Measurements from ENCODE around the gene PDE10A.
"Not testable (repeated sequence)": the region's sequence is repeated elsewhere in the genome, so short reads cannot be mapped to it uniquely, and the experiment has no call there.

The PDE10A gene

GRCh38 chr6:165611294-165611693 lies 51.7 kb downstream of the PDE10A start:
- TF ChIP-seq CTCF (IDR thresholded peaks at IDR 0.05; ENCODE audit: low read length) (no peak), EZH2 (IDR thresholded peaks at IDR 0.05; ENCODE audit: borderline replicate concordance, low read length) (no peak)

GRCh38 chr6:165608577-165608976 lies 54.5 kb downstream of the PDE10A start:
- H3K4me1 ChIP-seq (ENCODE audit: insufficient read depth, low read length, severe bottlenecking); H4K20me1 ChIP-seq (ENCODE audit: insufficient read depth, low read length); H3K9me3 ChIP-seq (ENCODE audit: low read length); H2AFZ ChIP-seq (ENCODE audit: low read length); H3K36me3 ChIP-seq (ENCODE audit: insufficient read depth, low read length); H3K79me2 ChIP-seq (ENCODE audit: insufficient read depth, low read length); H3K9ac ChIP-seq (ENCODE audit: low read length); H3K9me2 ChIP-seq (ENCODE audit: low read depth, low read length); H3K4me2 ChIP-seq (ENCODE audit: low read length); H3K27me3 ChIP-seq (ENCODE audit: insufficient read depth, low read length); H3K4me3 ChIP-seq (ENCODE audit: low read depth, low read length, poor library complexity, severe bottlenecking); H3K27ac ChIP-seq (ENCODE audit: low read depth, low read length, poor library complexity, severe bottlenecking); H3F3A ChIP-seq (ENCODE audit: insufficient read depth, low read length): not testable (repeated sequence)

More at GRCh38 chr6:165611294-165611693, 51.7 kb downstream of the PDE10A start:
- H3K27me3 ChIP-seq (ENCODE audit: insufficient read depth, low read length): no peaks in the 10 kb centered on the region
- no peak overlapping the region for H3K27ac ChIP-seq (ENCODE audit: low read depth, low read length, poor library complexity, severe bottlenecking)
- H4K20me1 ChIP-seq (ENCODE audit: insufficient read depth, low read length): no peaks in the 10 kb centered on the region
- H3K36me3 ChIP-seq (ENCODE audit: insufficient read depth, low read length): no peaks in the 10 kb centered on the region
- H3K9me2 ChIP-seq (ENCODE audit: low read depth, low read length): no peaks in the 10 kb centered on the region
- H3F3A ChIP-seq (ENCODE audit: insufficient read depth, low read length): no peaks in the 10 kb centered on the region
- no peak overlapping the region for H2AFZ ChIP-seq (ENCODE audit: low read length)
- no peak overlapping the region for H3K4me3 ChIP-seq (ENCODE audit: low read depth, low read length, poor library complexity, severe bottlenecking)
- H3K9me3 ChIP-seq (ENCODE audit: low read length): no peaks in the 10 kb centered on the region
- no peaks in the 10 kb centered on the region for H3K79me2 ChIP-seq (ENCODE audit: insufficient read depth, low read length)
- no peak overlapping the region for H3K4me2 ChIP-seq (ENCODE audit: low read length)
- H3K4me1 ChIP-seq (ENCODE audit: insufficient read depth, low read length, severe bottlenecking): no peaks in the 10 kb centered on the region
- H3K9ac ChIP-seq (ENCODE audit: low read length): no peak overlapping the region

GRCh38 chr6:165606740-165607008 lies 56.4 kb downstream of the PDE10A start:
- Histone ChIP-seq H2AFZ (ENCODE audit: low read length) (no peak overlapping the region), H3K4me1 (ENCODE audit: insufficient read depth, low read length, severe bottlenecking) (no peaks in the 10 kb centered on the region), H3K27me3 (ENCODE audit: insufficient read depth, low read length) (no peaks in the 10 kb centered on the region), H4K20me1 (ENCODE audit: insufficient read depth, low read length) (no peaks in the 10 kb centered on the region), H3F3A (ENCODE audit: insufficient read depth, low read length) (no peaks in the 10 kb centered on the region), H3K27ac (ENCODE audit: low read depth, low read length, poor library complexity, severe bottlenecking) (no peak overlapping the region), H3K9ac (ENCODE audit: low read length) (no peak overlapping the region), H3K36me3 (ENCODE audit: insufficient read depth, low read length) (no peaks in the 10 kb centered on the region), H3K9me3 (ENCODE audit: low read length) (no peaks in the 10 kb centered on the region), H3K9me2 (ENCODE audit: low read depth, low read length) (no peaks in the 10 kb centered on the region), H3K4me2 (ENCODE audit: low read length) (no peak overlapping the region), H3K79me2 (ENCODE audit: insufficient read depth, low read length) (no peaks in the 10 kb centered on the region), H3K4me3 (ENCODE audit: low read depth, low read length, poor library complexity, severe bottlenecking) (no peak overlapping the region)
- no peak for TF ChIP-seq EZH2 (IDR thresholded peaks at IDR 0.05; ENCODE audit: borderline replicate concordance, low read length)
- TF ChIP-seq CTCF (IDR thresholded peaks at IDR 0.05; ENCODE audit: low read length): no peak

GRCh38 chr6:165605901-165606739 lies 56.9 kb downstream of the PDE10A start:
- no peak overlapping the region for H3K4me3 ChIP-seq (ENCODE audit: low read depth, low read length, poor library complexity, severe bottlenecking)
- H3K9me2 ChIP-seq (ENCODE audit: low read depth, low read length): no peaks in the 10 kb centered on the region
- no peaks in the 10 kb centered on the region for H3K27me3 ChIP-seq (ENCODE audit: insufficient read depth, low read length)
- TF ChIP-seq EZH2 (IDR thresholded peaks at IDR 0.05; ENCODE audit: borderline replicate concordance, low read length) (no peak), CTCF (IDR thresholded peaks at IDR 0.05; ENCODE audit: low read length) (no peak)
- H3K36me3 ChIP-seq (ENCODE audit: insufficient read depth, low read length): no peaks in the 10 kb centered on the region
- H3K4me1 ChIP-seq (ENCODE audit: insufficient read depth, low read length, severe bottlenecking): no peaks in the 10 kb centered on the region
- no peak overlapping the region for H3K27ac ChIP-seq (ENCODE audit: low read depth, low read length, poor library complexity, severe bottlenecking)
- no peak overlapping the region for H3K4me2 ChIP-seq (ENCODE audit: low read length)
- no peaks in the 10 kb centered on the region for H3K79me2 ChIP-seq (ENCODE audit: insufficient read depth, low read length)
- H3F3A ChIP-seq (ENCODE audit: insufficient read depth, low read length): no peaks in the 10 kb centered on the region
- no peak overlapping the region for H3K9ac ChIP-seq (ENCODE audit: low read length)
- H3K9me3 ChIP-seq (ENCODE audit: low read length): no peaks in the 10 kb centered on the region
- H2AFZ ChIP-seq (ENCODE audit: low read length): no peak overlapping the region
- H4K20me1 ChIP-seq (ENCODE audit: insufficient read depth, low read length): no peaks in the 10 kb centered on the region

Measured in OCI-LY1 (cell line).